CD4-positive, alpha-beta T cell treated with Interleukin-1 beta for 1 hour (primary cell): ENCODE measurements around the gene FUT8.

Experiments used
- DNase-seq, 2 donors: peaks; one replicate each; pipeline ENCODE4 v3.0.0-alpha.2; 2020 to 2022

FUT8 gene

GRCh38 chr14:65720743-65721142 is 308.2 kb downstream of the FUT8 start:
- DNase-seq, result no peak

DNA sequence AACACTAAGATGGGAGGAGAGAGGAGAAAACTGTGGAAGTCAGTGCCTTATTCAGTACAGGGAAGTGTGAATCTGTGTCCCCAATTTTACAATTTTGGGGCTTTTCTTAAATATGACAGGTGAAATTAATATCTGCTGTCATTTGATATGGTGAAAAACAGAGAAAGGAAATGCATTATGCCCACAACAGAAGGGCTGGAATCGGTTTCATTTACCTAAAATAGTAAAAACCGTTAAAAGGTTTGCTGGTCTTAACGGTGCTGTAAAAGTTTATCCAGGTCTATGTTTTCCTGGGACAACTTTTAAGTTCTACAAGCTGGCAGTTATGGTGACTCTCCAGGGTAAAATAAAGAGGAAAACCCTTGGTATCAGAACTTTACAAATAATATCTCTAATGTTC is 310.8 kb downstream of the FUT8 start:
- no peak for DNase-seq

DNA sequence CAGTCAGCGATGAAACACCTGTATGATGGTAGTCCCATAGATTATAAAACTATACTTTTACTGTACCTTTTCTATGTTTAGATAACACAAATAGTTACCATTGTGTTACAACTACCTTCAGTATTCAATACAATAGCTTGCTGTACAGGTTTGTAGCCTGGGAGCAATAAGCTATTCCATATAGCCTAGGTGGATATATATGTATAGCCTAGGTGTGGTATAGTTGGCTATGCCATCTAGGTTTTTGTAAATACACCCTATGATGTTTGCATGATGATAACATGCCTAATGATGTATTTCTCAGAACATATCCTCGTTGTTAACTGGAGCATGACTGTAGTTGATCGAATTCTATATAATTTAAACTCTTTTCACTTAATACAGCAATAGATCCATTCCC is 316.1 kb downstream of the FUT8 start:
- DNase-seq, result no peak

- no peak for DNase-seq
Observed at GRCh38 chr14:65729566-65729965, 317.0 kb downstream of the FUT8 start.

DNA sequence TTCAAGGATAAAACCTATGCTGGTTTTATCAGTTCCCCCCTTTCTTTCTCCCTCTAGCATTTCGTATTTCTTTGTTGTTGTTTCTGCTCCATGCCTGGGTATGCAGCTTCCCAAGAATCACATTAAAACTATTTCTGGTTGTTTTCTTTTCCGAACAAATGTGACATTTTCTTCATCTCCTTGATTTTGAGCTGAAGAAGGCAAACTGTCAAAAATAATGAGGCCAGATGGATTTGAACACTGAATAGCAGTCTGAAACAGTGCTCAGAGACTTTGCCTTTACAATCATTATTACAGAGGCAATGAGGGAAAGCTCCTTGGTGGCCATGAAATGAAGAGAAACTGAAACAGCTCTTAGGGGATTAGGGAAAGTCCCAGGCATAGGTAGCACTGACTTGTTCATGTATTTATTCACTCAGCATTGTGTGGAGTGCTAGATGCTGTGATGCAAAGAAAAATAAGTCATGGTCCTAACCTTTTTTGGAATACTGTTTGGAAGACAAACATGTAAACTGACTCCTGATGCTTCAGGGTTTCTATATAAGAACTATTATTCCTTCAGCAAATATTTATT is 319.5 kb downstream of the FUT8 start:
- peak in 1 of 2 donors; percentile 5 for DNase-seq

DNA sequence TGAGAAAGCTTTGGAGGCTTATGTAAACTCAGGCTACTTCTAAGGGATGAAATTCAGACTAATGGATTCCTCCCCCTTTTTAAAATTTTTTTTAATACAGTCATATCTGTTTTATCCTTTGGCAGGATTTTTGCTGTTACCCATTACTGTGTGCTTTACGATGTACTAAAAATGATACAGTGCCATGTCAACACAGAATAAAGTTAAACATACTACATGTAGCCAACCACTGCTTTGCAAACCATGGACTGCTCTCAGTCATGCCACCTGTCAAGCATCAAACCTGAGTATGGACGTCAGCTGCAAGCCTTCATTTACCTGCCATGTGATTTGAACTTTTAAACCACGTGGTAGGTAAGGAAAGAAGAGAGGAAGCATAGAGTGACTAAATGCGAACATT is 325.8 kb downstream of the FUT8 start:
- no peak for DNase-seq

DNA sequence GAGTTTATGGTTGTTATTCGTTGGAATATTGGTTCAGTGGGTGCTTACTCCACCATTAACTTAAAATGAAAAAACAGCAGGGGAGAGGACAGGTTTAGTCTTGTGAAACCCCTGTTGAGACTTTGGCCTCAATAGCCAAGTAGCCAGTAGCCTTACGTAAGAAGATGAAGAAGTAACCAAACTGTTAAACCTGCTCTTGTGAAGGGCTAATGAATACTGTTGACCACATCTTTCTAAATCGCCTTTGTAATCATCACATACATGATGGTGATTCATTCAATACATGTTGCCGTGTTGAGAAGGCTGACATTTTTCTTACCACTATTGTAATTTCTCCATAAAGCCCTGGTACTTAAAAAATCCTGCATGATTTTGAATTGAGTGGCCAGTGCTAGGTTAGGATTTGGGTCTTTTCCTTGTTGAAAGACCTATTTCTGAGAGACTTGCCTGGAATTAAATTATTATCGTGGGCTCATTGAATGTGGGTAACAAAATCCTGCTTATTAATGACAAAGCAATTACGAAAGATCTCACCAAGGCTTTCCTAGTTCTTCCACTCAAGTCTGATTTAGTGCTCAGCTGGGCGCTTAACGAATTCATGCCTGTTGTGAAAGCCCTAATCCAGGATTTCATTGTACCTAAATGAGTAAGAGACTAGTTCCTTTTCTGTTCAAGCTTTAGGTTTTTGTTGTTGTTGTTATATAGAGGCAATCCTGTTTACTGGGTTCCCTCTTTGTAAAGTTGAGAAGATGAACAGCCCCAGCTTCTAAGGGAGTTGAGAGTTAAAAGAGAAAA is 333.1 kb downstream of the FUT8 start:
- no peak for DNase-seq

DNA sequence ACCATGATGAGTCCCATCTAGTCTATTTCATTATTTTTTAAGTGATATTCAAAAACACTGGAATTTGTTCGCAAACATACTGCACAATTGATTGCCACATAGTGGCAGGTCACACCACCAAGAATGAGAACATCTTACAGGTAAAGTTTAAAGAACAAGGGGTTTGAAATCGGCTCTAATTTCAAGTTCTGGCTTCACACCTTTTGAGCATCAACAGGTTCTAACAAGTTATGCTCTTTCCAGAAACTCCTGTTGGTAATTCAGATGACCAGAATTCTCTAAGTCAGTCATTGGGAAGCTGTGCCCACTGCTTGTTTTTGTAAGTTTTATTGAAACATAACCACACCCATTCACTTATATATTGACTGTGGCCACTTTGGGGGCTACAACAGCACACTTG is 336.3 kb downstream of the FUT8 start:
- no peak for DNase-seq

GRCh38 chr14:65749287-65749686 is 336.8 kb downstream of the FUT8 start:
- DNase-seq, result no peak

DNA sequence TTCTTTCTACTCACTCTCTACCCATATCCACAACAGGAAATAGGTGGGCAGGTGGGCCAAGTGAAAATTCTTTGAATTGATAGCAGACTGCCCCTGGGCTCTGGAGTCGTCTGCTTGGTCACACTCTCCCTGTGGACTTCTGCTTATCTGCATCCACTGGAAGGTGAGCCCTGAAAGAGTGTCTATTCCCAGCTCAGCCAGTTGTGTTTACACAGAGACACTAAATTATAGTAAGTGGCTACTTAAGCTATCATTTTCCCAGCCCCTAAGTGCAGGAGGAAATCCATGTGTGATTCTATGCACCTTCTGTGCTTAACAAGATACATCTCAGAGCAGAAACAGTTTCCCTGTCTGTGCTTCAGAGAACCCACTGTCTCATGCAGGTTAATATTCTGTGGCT is 338.4 kb downstream of the FUT8 start:
- no peak for DNase-seq

- DNase-seq, result no peak
Observed at GRCh38 chr14:65751510-65751909, 339.0 kb downstream of the FUT8 start.

DNA sequence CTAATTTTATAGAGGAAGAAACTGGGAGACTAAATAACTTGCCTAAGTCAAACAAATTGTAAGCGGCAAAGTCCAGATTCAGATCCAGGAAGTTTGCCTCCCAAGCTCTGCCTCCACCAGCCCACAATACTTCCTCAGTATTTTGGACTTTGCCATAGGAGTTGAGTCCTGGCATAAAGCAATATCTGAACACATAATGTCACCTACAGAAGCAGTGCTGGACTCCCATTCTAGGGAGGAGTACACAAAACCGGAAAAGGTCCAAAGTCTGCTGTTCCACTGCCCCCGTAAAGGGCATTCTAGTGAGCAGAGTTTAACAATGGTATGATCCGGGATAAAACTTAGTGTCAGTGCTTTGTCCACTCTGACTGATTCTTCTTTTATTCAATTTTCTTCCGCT is 340.5 kb downstream of the FUT8 start:
- no peak for DNase-seq

DNA sequence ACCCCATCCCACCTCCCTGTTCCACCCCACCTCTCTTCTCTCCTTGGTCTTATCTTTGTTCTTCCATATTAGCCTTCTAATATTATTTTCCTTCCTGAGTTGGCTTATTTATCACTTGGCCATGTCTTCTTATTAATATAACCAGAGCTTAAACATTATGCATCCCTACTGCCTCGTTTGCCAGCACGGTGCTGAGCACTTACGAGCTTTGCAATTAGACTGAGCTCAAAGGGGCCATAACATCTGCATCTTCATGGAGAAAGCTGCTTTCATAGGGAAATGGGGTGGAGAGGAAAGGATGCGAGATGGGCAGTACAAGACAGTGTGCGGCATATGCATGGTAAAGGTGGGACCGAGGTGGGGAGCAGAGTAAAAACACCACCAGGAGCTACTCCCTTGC is 342.8 kb downstream of the FUT8 start:
- DNase-seq, result no peak

- no peak for DNase-seq
Observed at GRCh38 chr14:65756880-65757279, 344.4 kb downstream of the FUT8 start.

- DNase-seq, result no peak
Observed at GRCh38 chr14:65769151-65769550, 356.6 kb downstream of the FUT8 start.

GRCh38 chr14:65770681-65771080 is 358.2 kb downstream of the FUT8 start:
- no peak for DNase-seq

GRCh38 chr14:65771271-65771670 is 358.7 kb downstream of the FUT8 start:
- DNase-seq, result no peak

DNA sequence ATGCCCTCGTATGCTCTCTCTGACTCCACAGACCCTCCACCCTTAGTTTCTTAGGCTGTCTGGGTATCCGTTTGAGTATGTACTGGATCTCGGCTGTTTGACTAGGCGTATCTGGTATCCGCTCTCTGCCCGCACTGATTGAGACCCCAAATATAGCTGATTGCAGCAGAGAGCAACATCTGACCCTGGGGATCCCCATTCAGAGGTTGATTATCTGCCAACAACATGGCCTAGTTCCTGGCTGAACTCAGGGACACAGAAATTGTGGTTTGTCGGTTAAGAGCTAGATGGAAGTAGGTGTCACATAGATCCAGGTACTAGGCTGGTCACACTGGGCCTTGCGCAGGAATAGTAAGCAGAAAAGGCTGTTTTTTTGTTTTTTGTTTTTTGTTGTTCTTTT is 359.9 kb downstream of the FUT8 start:
- DNase-seq, result no peak

DNA sequence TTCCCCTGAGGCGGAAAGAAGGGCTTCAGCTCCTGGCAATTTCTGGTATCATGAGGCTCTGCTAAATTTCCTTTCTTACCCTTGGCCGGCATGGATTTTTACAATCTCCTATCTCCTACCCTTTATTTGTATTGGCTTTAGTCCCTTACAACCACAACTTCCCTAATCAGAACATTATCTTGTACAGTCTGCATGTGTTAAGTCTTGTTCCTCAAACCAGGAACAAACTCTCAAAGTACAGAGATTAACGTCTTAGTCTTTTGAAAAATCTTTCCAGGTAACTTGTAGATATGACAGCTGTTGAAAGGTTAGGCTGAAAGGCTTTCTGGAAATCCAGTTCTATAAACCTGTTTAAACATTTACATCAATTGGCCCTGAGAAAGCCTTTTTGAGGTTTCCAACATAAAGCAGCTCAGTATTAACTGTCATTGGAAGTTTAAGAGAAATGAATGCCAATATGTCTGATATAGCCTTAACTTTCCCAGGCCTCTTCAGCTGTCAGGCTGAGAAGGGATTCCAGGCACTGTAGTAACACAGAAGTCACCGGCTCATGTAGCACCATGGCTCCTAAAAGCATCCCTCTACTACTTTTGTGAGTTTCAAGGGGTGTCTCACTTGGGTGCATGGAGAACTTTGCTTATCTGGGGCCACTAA is 360.5 kb downstream of the FUT8 start:
- DNase-seq, result no peak

- DNase-seq, result no peak
Observed at GRCh38 chr14:65774041-65774440, 361.5 kb downstream of the FUT8 start.

- no peak for DNase-seq
Observed at GRCh38 chr14:65776193-65776852, 363.8 kb downstream of the FUT8 start.

DNA sequence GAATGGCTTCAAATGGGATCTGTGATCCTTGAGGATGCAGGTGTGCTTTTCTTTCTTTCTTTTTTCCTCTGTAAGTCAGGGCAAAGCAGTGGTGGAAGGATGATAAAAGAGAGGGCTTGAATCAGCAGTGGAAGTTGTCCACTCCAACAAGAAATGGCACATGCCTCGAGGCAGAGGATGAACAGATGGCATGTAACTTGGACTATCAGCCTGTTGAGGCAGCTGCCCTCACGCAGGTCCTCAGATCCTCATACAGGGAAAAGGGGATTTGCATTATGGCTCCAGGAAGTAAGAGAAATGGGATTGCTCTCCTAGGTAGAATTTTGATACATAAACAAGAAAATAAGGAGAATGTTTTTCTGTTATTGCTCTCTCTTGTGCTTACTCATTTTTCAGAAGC is 368.0 kb downstream of the FUT8 start:
- no peak for DNase-seq

GRCh38 chr14:65783101-65783500 is 370.6 kb downstream of the FUT8 start:
- DNase-seq, result no peak

GRCh38 chr14:65783576-65783975 is 371.0 kb downstream of the FUT8 start:
- no peak for DNase-seq
